IPS-20b (cell line): ENCODE results near the gene MACC1.
"Not testable (repeated sequence)": the region's sequence is repeated elsewhere in the genome, so short reads cannot be mapped to it uniquely, and the experiment has no call there.

Source experiments
- H3K27ac ChIP-seq: one replicate; pipeline ENCODE4 v1.5.1; 2013; ENCODE audit warnings: low read length
- H3K27me3 ChIP-seq: 2 replicates; pipeline ENCODE4 v1.6.1; 2013; ENCODE audit warnings: mild to moderate bottlenecking, low read length, inconsistent platforms; ENCODE audit not compliant: insufficient read depth
- H3K36me3 ChIP-seq: 2 replicates; pipeline ENCODE4 v1.6.1; 2013; ENCODE audit warnings: low read depth, mild to moderate bottlenecking, inconsistent platforms, low read length, moderate library complexity; ENCODE audit not compliant: insufficient read depth
- H3K4me1 ChIP-seq: 2 replicates; pipeline ENCODE4 v1.6.1; 2013; ENCODE audit warnings: mild to moderate bottlenecking, control low read depth, inconsistent platforms, low read length, moderate library complexity; ENCODE audit not compliant: insufficient read depth
- H3K4me3 ChIP-seq: 2 replicates; pipeline ENCODE4 v1.5.1; 2013; ENCODE audit warnings: mild to moderate bottlenecking, low read length, inconsistent platforms
- H3K9ac ChIP-seq: 2 replicates; pipeline ENCODE4 v1.6.1; 2013; ENCODE audit warnings: low read depth, mild to moderate bottlenecking, inconsistent platforms, low read length, moderate library complexity
- H3K9me3 ChIP-seq: 2 replicates; pipeline ENCODE4 v1.6.1; 2013; ENCODE audit warnings: mild to moderate bottlenecking, low read depth, low read length, inconsistent platforms; ENCODE audit not compliant: insufficient read depth

The MACC1 gene

GRCh38 chr7:20136647-20137046 lies 80.5 kb downstream of the MACC1 start:
- Histone ChIP-seq H3K9ac (no peak overlapping the region), H3K4me3 (no peak overlapping the region), H3K9me3 (no peaks in the 10 kb centered on the region), H3K27ac (no peak overlapping the region), H3K4me1 (no peaks in the 10 kb centered on the region), H3K27me3 (no peaks in the 10 kb centered on the region), H3K36me3 (no peaks in the 10 kb centered on the region)

- Histone ChIP-seq H3K36me3 (no peaks in the 10 kb centered on the region), H3K27me3 (no peaks in the 10 kb centered on the region), H3K27ac (no peak overlapping the region), H3K9ac (no peak overlapping the region), H3K4me3 (no peak overlapping the region), H3K4me1 (peaks cover 12% of the 10 kb centered on the region), H3K9me3 (no peaks in the 10 kb centered on the region)
These were observed 83.4 kb downstream of the MACC1 start for GRCh38 chr7:20133803-20134202.

GRCh38 chr7:20132585-20132984 lies 84.6 kb downstream of the MACC1 start:
- H3K4me1 ChIP-seq, result peaks cover 21% of the 10 kb centered on the region
- H3K27ac ChIP-seq, result no peak overlapping the region
- no peaks in the 10 kb centered on the region for H3K9me3 ChIP-seq
- no peak overlapping the region for H3K9ac ChIP-seq
- H3K4me3 ChIP-seq, result no peak overlapping the region
- no peaks in the 10 kb centered on the region for H3K27me3 ChIP-seq
- H3K36me3 ChIP-seq, result no peaks in the 10 kb centered on the region

- no peaks in the 10 kb centered on the region for H3K27me3 ChIP-seq
- no peaks in the 10 kb centered on the region for H3K36me3 ChIP-seq
- no peak overlapping the region for H3K9ac ChIP-seq
- no peaks in the 10 kb centered on the region for H3K9me3 ChIP-seq
- no peak overlapping the region for H3K27ac ChIP-seq
- peaks cover 23% of the 10 kb centered on the region for H3K4me1 ChIP-seq
- no peak overlapping the region for H3K4me3 ChIP-seq
These were observed 85.4 kb downstream of the MACC1 start for GRCh38 chr7:20131776-20132175.

- Histone ChIP-seq H3K27me3 (no peaks in the 10 kb centered on the region), H3K27ac (no peak overlapping the region), H3K4me1 (peaks cover 33% of the 10 kb centered on the region)
These were observed 87.3 kb downstream of the MACC1 start for GRCh38 chr7:20129920-20130319.

GRCh38 chr7:20128001-20128400 lies 89.2 kb downstream of the MACC1 start:
- Histone ChIP-seq H3K27ac (no peak overlapping the region), H3K27me3 (no peaks in the 10 kb centered on the region), H3K9ac (no peak overlapping the region), H3K4me1 (peaks cover 33% of the 10 kb centered on the region), H3K4me3 (no peak overlapping the region), H3K36me3 (no peaks in the 10 kb centered on the region), H3K9me3 (no peaks in the 10 kb centered on the region)

More at GRCh38 chr7:20129920-20130319, 87.3 kb downstream of the MACC1 start:
- H3K36me3 ChIP-seq, result no peaks in the 10 kb centered on the region
- 0 out of 2 replicates have a peak overlapping the region, but pooled peaks have one; percentile 8 for H3K9ac ChIP-seq
- no peak overlapping the region for H3K4me3 ChIP-seq
- H3K9me3 ChIP-seq, result no peaks in the 10 kb centered on the region

- not testable (repeated sequence) for H3K27me3 ChIP-seq, H3K9me3 ChIP-seq, H3K4me3 ChIP-seq, H3K36me3 ChIP-seq
- peak overlapping the region; percentile 52 for H3K27ac ChIP-seq
- peak overlapping the region; percentile 54 for H3K9ac ChIP-seq
- H3K4me1 ChIP-seq, result peaks cover 33% of the 10 kb centered on the region
These were observed 91.1 kb downstream of the MACC1 start for GRCh38 chr7:20126060-20126459.

- H3K9me3 ChIP-seq, H3K36me3 ChIP-seq, H3K27me3 ChIP-seq, H3K27ac ChIP-seq: not testable (repeated sequence)
- Histone ChIP-seq H3K4me3 (peak overlapping the region; percentile 64), H3K9ac (peak overlapping the region; percentile 29; the same call in 1 of the 2 replicates), H3K4me1 (peaks cover 23% of the 10 kb centered on the region)
These were observed 93.1 kb downstream of the MACC1 start for GRCh38 chr7:20124087-20124486.

GRCh38 chr7:20122653-20123316 lies 94.4 kb downstream of the MACC1 start:
- peak overlapping the region; percentile 64 for H3K4me3 ChIP-seq
- peak overlapping the region; percentile 76 for H3K9ac ChIP-seq
- not testable (repeated sequence) for H3K9me3 ChIP-seq, H3K27me3 ChIP-seq, H3K27ac ChIP-seq, H3K36me3 ChIP-seq
- peaks cover 12% of the 10 kb centered on the region for H3K4me1 ChIP-seq

GRCh38 chr7:20122073-20122472 lies 95.1 kb downstream of the MACC1 start:
- peak overlapping the region; percentile 17 for H3K27ac ChIP-seq
- peak overlapping the region; percentile 76 for H3K9ac ChIP-seq
- H3K36me3 ChIP-seq, result no peaks in the 10 kb centered on the region; the same call in 1 of the 2 replicates
- H3K27me3 ChIP-seq, result no peaks in the 10 kb centered on the region
- H3K9me3 ChIP-seq, result no peaks in the 10 kb centered on the region
- H3K4me3 ChIP-seq, result peak overlapping the region; percentile 64
- H3K4me1 ChIP-seq, result peaks cover 14% of the 10 kb centered on the region

GRCh38 chr7:20121404-20121803 lies 95.8 kb downstream of the MACC1 start:
- Histone ChIP-seq H3K4me3 (peak overlapping the region; percentile 64), H3K27me3 (no peaks in the 10 kb centered on the region), H3K4me1 (peaks cover 14% of the 10 kb centered on the region), H3K27ac (peak overlapping the region; percentile 17), H3K9me3 (no peaks in the 10 kb centered on the region), H3K9ac (peak overlapping the region; percentile 76), H3K36me3 (no peaks in the 10 kb centered on the region; the same call in 1 of the 2 replicates)

GRCh38 chr7:20120611-20121168 lies 96.5 kb downstream of the MACC1 start:
- H3K36me3 ChIP-seq, result not testable (repeated sequence)
- H3K27ac ChIP-seq, result peak overlapping the region; percentile 49

More at GRCh38 chr7:20120611-20121168, 96.5 kb downstream of the MACC1 start:
- Histone ChIP-seq H3K9ac (peak overlapping the region; percentile 76), H3K4me3 (peak overlapping the region; percentile 64), H3K4me1 (peaks cover 13% of the 10 kb centered on the region)
- not testable (repeated sequence) for H3K9me3 ChIP-seq, H3K27me3 ChIP-seq
